Calu3 (cell line): ENCODE data around the gene SYNGR2. TPM values are rescaled to one million over a fixed set of nuclear protein-coding genes. Genes with fewer than 3 reads are reported as not detected.

Experiments used
- BruUV-seq: library from RNA; stranded (reverse); fragments of 400-500 nt; replicated peaks from 2 replicates; lab custom pipeline; 2021; lab: Mats Ljungman, UMichigan
- CTCF ChIA-PET: fragments of 300-600 bp; sonication (Branson Sonifier 250); formaldehyde crosslinking; loops from one replicate; lab custom pipeline; 2022; ENCODE audit warnings: antibody characterized with exemption; lab: Charles Lee
- DNase-seq: peaks from one replicate; pipeline ENCODE4 v3.0.0; 2022
- H3K27ac Mint-ChIP-seq: one replicate; pipeline ENCODE4 v1.8.0; 2022; ENCODE audit warnings: mixed read lengths; ENCODE audit not compliant: unreplicated experiment
- H3K27me3 Mint-ChIP-seq: one replicate; pipeline ENCODE4 v1.8.0; 2022; ENCODE audit warnings: mixed read lengths; ENCODE audit not compliant: unreplicated experiment
- H3K36me3 Mint-ChIP-seq: one replicate; pipeline ENCODE4 v1.8.0; 2022; ENCODE audit warnings: mild to moderate bottlenecking, moderate library complexity, mixed read lengths; ENCODE audit not compliant: insufficient read depth, unreplicated experiment
- H3K4me1 Mint-ChIP-seq: one replicate; pipeline ENCODE4 v1.8.0; 2022; ENCODE audit warnings: mild to moderate bottlenecking, low read depth, mixed read lengths; ENCODE audit not compliant: unreplicated experiment
- H3K4me3 Mint-ChIP-seq: one replicate; pipeline ENCODE4 v1.8.0; 2022; ENCODE audit warnings: mild to moderate bottlenecking, low read depth, moderate library complexity, mixed read lengths; ENCODE audit not compliant: unreplicated experiment
- H3K9me3 Mint-ChIP-seq: one replicate; pipeline ENCODE4 v1.8.0; 2022; ENCODE audit warnings: low read depth, mixed read lengths; ENCODE audit not compliant: unreplicated experiment
- CTCF ChIP-seq: fragments of 200-600 bp; IDR thresholded peaks from one replicate; pipeline ENCODE4 v1.8.0; 2022; ENCODE audit warnings: antibody characterized with exemption; ENCODE audit not compliant: unreplicated experiment
- intact Hi-C: fragments of 100-400 bp; cut with micrococcal nuclease; formaldehyde crosslinking; loops from one replicate; pipeline ENCODE4 v1.10.0; 2022; ENCODE audit not compliant: unreplicated experiment
- total RNA-seq: library from RNA; stranded (reverse); gene quantifications from 2 replicates; pipeline ENCODE4 v1.2.3, GENCODE V29; 2022

The SYNGR2 gene
- total RNA-seq, 1 experiment from 2014 or later = 204 TPM

DNA sequence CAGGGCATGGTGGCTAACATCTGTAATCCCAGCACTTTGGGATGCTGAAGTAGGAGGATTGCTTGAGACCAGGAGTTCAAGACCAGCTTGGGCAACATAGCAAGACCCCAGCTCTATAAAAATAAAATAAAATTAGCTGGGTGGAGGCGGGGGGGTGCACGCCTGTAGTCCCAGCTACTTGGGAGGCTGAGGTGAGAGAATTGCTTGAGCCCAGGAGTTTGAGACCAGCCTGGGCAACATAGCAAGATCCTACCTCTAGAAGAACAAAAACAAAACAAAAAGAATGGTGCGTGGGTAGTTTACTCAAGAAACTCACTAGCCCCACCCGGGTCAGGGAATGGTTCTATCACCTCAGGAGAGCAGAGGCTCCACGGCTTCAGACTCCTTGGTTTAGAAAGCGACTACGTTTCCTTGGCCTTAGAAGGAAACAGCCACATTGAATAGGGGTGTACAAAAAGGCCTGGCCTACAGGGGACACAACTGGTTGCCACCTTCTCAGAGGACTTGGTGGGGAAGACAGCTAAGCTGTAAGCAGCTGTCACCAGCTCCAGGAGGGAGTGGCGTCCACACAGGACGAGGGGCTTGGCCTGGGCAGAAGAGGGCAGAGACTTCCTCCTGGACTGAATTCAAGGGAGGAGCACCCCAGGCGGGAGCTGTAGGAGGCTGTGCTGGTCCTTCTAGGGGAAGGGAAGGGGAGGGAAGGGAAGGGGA is 17.8 kb downstream of the SYNGR2 start:
- no peak for TF ChIP-seq CTCF
- Mint-ChIP-seq H3K4me1 (peaks cover 23% of the 10 kb centered on the region), H3K4me3 (peak overlapping the region; percentile 78), H3K36me3 (peaks cover 43% of the 10 kb centered on the region), H3K27me3 (no peaks in the 10 kb centered on the region), H3K27ac (peak overlapping the region; percentile 66), H3K9me3 (no peaks in the 10 kb centered on the region)
- CTCF ChIA-PET = interaction anchor here (0.6 to 2.5 kb wide), 11 partner anchors 10 to 255 kb away, joined by 3 to 12 read pairs (median 5); no protein-coding TSS in a partner anchor
- TSS peak; percentile 31 for BruUV-seq
- intact Hi-C loops = loop anchor here (5.0 kb wide), 1 partner anchor 74 kb away; no protein-coding TSS in a partner anchor
- peak; percentile 52 for DNase-seq

GRCh38 chr17:78186692-78187595 is 18.6 kb downstream of the SYNGR2 start, which contains the start of the genes AFMID and TK1:
TSS of gene AFMID (plus strand) at chr17:78187362. CDS start at chr17:78187371, 9 bp downstream.
TSS of gene TK1 (minus strand) at chr17:78187052. CDS start at chr17:78186994, 58 bp downstream.
- BruUV-seq = no TSS peak
- Mint-ChIP-seq H3K36me3 (peaks cover 37% of the 10 kb centered on the region), H3K27me3 (no peaks in the 10 kb centered on the region), H3K4me1 (peaks cover 23% of the 10 kb centered on the region), H3K4me3 (peak within 1 kb of the TSS; percentile 78), H3K9me3 (no peaks in the 10 kb centered on the region), H3K27ac (peak within 1 kb of the TSS; percentile 66)
- intact Hi-C loops = loop anchor here (1.0 to 5.0 kb wide), 2 partner anchors 40 to 75 kb away; no protein-coding TSS in a partner anchor
- DNase-seq = peak; percentile 99
- TF ChIP-seq CTCF = peak; percentile 76
- CTCF ChIA-PET = interaction anchor here (0.6 to 2.5 kb wide), 13 partner anchors 11 to 182 kb away, joined by 3 to 12 read pairs (median 5); no protein-coding TSS in a partner anchor

DNA sequence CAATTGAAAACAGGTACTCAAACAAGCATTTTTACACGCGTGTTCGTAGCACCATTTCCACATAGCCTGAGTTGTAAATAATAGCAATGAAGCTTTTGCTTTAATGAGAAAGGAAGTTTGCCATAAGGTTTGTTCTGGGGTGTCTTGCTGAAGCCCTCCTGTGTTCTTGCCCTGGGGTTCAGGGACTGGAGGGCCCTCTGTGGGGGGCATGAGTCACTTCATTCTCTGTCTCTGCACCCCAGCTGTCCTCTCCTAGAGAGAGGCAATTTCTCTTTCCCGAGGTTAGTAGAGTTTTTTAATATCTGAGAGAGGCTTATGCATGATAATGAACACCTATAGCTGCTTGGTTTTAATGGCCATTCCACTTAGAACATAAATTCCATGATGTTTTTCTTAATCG is 28.3 kb downstream of the SYNGR2 start:
- no peak for DNase-seq
- Mint-ChIP-seq H3K4me1 (no peaks in the 10 kb centered on the region), H3K27ac (no peak overlapping the region), H3K9me3 (no peaks in the 10 kb centered on the region), H3K27me3 (no peaks in the 10 kb centered on the region), H3K4me3 (no peak overlapping the region), H3K36me3 (peaks cover 25% of the 10 kb centered on the region)
- no TSS peak for BruUV-seq
- no peak for TF ChIP-seq CTCF
- CTCF ChIA-PET = no interaction called here
- intact Hi-C loops = no loop called here

DNA sequence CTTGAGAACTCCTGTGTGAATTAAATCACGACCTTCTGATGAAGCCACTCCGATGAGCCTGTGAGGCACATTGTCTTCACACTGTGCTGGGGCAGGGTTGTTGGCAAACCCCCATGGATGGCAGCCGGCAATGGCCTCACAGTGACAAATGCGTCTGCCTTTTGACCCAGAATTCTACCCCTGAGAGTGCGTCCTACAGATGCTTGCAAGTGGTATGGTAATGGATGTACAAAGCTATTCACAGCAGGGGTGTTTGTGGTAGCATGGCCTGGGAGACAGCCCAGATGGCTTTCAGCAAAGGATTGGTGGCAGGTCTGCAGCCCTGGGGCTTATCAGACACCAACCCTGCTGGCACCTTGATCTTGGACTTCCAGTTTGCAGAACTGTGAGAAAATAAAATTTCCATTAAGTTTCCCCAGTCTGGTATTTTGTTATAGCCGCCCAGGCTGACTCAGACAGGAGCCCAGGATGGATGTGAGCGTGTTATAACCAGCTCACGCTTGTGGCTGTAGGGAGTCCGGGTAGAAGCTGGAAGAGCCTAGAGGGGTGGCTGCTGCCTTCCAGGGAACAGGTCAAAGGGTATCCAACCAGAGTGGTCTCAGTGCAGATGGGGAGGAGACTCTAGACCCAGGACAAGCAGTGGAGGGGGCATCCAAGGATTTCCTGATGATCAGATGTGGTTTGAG is 28.9 kb downstream of the SYNGR2 start:
- BruUV-seq = no TSS peak
- Mint-ChIP-seq H3K4me3 (no peak overlapping the region), H3K9me3 (no peaks in the 10 kb centered on the region), H3K27me3 (no peaks in the 10 kb centered on the region), H3K27ac (peak overlapping the region; percentile 27), H3K36me3 (peaks cover 25% of the 10 kb centered on the region), H3K4me1 (no peaks in the 10 kb centered on the region)
- intact Hi-C loops = no loop called here
- no peak for TF ChIP-seq CTCF
- CTCF ChIA-PET = no interaction called here
- no peak for DNase-seq
